ENCODE measurements around the gene NXPH4.

NXPH4 gene

GRCh38 chr12:57234571-57235016, 18.0 kb downstream of the NXPH4 start:
- no peak for DNase-seq

- no peak for DNase-seq
Measured at GRCh38 chr12:57235017-57235727, 18.6 kb downstream of the NXPH4 start.

- no peak for DNase-seq
Measured at GRCh38 chr12:57235728-57236131, 19.1 kb downstream of the NXPH4 start.

GRCh38 chr12:57236201-57236924, 19.8 kb downstream of the NXPH4 start:
- no peak for DNase-seq

DNA sequence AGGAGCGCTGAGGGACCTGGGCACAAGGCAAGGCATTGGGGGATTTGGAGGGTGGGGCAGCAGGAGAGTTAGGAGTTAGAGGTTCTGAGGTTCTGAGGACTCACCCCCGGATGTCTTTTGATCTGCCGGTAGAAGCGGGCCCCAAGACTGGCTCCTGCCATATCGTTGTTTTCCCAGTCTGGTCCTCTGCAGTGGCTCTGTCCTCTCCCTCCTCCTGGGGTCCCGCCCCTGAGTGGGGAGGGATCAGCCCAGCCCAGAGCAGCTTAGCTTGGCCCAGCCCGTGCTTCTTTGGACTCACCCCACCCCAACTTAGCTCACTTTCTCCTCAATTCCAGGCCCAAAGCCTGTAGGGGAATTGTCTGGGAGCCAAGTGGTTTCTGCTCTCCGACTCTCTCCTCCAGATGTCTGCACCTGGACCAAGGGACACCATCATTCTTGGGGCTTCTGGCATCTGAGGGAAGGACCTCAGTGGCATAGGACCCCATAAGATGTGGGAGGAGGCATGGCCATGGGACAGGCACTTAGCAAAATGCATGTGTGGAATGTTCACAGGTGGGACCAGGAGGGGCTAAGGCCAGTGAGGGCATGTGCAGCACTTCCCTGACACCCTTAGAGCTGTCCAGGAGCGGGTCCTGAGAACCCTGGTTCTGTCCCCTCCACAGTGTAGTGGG, 20.5 kb downstream of the NXPH4 start:
- DNase-seq = no peak

- DNase-seq = no peak
Measured at GRCh38 chr12:57237596-57237931, 21.0 kb downstream of the NXPH4 start.

DNA sequence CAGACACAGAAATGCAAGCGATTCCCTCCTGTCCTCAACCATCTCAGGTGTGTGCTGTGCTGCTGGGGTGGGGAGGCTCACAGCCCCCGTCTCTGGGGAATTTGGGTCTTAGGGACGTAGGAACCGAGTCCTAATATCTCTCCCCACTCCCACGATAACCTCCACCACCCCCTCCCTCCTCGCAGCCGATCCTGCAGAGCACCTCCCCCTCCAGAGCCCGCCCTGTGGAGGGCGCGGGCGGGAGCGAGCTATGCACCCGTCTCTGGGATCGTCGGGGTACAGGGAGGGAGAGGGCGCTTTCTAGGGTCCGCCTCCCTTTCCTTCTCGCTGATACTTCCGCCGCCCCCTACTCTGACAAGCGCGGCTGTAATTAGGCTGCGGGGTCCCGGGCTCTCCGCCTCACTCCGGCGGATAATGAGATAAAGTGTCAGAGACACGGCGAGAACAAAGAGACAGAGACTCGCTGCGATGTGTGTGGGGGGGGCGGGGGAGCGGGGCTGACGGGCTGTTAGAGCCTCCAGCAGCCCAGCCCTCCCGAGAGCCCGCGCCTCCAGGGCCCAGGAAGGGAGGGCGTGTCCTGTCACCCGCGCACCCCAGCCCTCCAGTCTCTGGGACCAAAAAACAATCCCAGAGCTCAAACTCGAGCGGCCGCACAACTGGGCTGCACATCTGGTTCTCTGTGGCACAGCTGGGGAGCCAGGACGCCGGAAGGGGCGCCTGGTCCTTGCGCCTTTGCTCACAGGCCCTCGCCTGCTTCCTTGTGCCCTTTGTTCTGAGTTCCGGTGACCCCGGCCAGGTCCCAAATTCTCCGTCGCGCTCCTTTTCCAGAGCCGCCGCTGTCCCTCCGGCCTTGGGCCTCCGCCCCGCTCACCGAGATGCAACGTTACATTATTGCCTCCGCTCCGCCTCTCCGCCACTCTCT, 21.6 kb downstream of the NXPH4 start:
- DNase-seq = peak; percentile 32

- DNase-seq = peak; percentile 89
Measured at GRCh38 chr12:57238854-57239554, 22.4 kb downstream of the NXPH4 start.

DNA sequence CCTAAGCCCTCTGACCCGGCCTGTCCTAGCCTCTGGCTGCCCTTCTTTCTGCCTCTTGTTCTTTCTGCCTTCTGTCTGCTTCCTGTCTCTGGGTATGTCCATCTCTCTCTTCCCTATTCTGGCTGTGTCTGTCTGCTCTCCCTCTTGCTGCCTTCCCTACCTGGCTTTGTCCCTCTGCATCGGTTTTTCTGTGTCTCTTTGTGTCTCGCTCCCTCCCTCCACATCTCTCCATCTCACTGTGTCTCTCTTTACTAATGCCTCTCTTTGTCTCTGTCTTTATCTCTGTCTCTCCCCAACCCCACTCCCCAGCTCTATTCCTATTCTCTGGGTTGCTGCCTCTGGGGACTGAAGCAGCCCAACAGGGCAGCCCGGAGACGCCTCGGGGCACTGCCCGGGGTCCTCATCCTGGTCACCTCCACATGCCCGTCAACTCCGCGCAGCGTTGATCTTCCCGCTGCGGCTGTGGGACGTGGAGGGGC, 23.0 kb downstream of the NXPH4 start:
- no peak for DNase-seq

DNA sequence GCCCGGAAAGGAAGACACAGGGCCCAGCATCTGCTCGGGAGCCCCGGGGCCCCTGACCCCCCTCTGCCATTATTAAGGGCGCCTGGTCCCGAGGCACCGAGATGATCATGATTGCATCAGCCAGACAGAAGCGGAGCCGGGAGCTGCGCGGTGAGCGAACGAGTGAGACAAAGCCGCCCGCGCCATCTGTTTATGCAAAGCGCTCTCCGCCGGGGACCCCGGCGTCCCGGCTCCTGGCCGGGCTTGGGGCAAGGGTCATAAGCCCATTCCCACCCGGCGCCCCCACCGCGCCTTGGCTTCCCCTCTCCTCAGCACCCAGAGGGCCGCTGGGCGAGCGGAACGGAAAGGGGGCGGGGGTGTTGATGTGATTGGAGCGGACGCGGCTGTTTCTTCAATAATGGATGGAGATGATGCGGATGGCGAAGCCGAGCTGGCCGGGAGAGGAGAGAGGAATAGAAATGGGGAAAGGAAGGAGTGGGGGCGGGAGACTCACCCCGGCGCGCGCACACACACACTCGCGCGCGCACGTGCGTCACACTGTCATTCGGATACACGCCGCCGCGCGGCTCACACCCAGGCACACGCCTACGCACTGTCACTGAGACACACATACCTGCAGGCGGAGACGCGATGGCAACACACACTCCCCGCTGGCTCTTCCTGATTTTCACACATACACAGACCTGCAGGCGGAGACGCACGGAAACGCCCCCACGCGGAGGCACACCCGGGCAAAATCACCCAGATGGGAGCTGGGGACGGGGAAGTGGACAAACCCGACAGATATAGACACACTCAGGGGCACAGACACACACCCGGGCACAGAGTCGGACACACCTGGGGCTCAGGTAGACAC, 23.7 kb downstream of the NXPH4 start:
- DNase-seq = peak; percentile 76

DNA sequence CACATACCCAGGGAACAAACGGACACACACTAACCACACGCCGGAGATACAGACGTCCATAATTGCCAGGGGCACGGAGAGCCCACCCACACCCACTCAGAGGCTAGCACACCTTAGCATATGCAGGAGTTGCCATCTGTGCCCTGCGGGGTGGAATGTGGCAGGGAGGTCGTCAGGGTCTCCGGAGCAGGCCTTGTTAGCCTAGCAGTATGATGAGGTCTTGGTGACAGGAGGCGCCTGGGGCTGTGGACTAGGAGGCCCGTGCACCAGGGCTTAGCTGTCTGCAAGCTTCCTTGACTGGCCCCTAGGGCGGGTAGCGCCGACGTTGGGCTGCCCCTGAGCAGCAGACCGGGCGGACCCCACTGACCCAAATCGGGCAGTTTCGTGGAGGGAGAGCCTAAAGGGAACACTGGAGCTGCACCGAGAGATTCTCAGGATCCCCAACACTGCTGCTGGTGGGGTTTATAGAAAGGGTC, 24.4 kb downstream of the NXPH4 start:
- DNase-seq = no peak

- DNase-seq = no peak
Measured at GRCh38 chr12:57241402-57242310, 25.1 kb downstream of the NXPH4 start.

GRCh38 chr12:57242329-57242690, 25.7 kb downstream of the NXPH4 start:
- no peak for DNase-seq

GRCh38 chr12:57242691-57243454, 26.3 kb downstream of the NXPH4 start:
- peak; percentile 66 for DNase-seq

- DNase-seq = peak; percentile 83
Measured at GRCh38 chr12:57243521-57244311, 27.1 kb downstream of the NXPH4 start.

DNA sequence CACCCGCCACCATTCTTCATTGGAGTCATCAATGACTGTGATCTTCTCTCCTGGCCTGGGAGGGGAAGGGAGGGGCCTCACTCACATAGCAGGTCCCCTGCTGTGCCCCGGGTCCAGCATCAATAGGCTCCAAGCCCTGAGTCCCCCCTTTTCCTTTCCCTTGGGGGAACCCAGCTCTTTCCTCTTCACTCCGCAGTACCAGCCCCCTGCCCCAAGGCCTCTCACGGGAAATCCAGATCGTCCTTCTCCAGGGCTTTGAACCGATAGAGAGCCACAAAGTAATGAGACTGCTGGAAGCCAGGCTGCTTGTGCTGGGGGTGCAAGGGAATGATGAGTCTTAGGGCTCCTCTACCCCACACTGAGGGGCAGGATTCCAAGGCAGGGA, 27.7 kb downstream of the NXPH4 start:
- DNase-seq = no peak

GRCh38 chr12:57247041-57247440, 30.4 kb downstream of the NXPH4 start:
- no peak for DNase-seq
